T-helper 17 cell (primary cell): ENCODE measurements around the gene FAM193B. TPM values are rescaled to one million over a fixed set of nuclear protein-coding genes. Genes with fewer than 3 reads are reported as not detected.

Experiments used
- ATAC-seq: fragments of 150-1000 bp; cut with Tn5 transposase; 2 replicates; pipeline ENCODE4 v1.10.0; 2021; ENCODE audit warnings: mild to moderate bottlenecking, moderate library complexity
- DNase-seq, 3 donors: peaks; one replicate each; pipeline versions ENCODE4 v3.0.0 to v3.0.0-alpha.2; 2020 to 2021
- H3K9me3 ChIP-seq: one replicate; pipeline ENCODE4 v1.7.0; 2013; ENCODE audit warnings: low read length, mild to moderate bottlenecking; ENCODE audit not compliant: control insufficient read depth, poor library complexity, severe bottlenecking
- H3K27ac Mint-ChIP-seq: one replicate; pipeline ENCODE4 v1.8.0; 2022; ENCODE audit warnings: mild to moderate bottlenecking, moderate library complexity, mixed read lengths
- H3K27me3 Mint-ChIP-seq: one replicate; pipeline ENCODE4 v1.8.0; 2022; ENCODE audit warnings: mixed read lengths
- H3K36me3 Mint-ChIP-seq: one replicate; pipeline ENCODE4 v1.8.0; 2022; ENCODE audit warnings: low read depth, mixed read lengths
- H3K4me1 Mint-ChIP-seq: one replicate; pipeline ENCODE4 v1.8.0; 2022; ENCODE audit warnings: mild to moderate bottlenecking, mixed read lengths
- H3K4me3 Mint-ChIP-seq: one replicate; pipeline ENCODE4 v1.8.0; 2022; ENCODE audit warnings: mild to moderate bottlenecking, moderate library complexity, mixed read lengths
- total RNA-seq, 4 donors: library from RNA in 2 of 4; stranded (reverse) in 2 of 4; gene quantifications; one replicate each; pipeline ENCODE4 v1.2.3 and lab custom pipeline; 2022 to 2026

FAM193B gene
- total RNA-seq, 2 donors from 2014 or later = 143 to 167 TPM

- ATAC-seq = no peak
- H3K9me3 ChIP-seq = no peaks in the 10 kb centered on the region
- H3K27me3 Mint-ChIP-seq = no peaks in the 10 kb centered on the region
- H3K36me3 Mint-ChIP-seq = peaks cover 4% of the 10 kb centered on the region
- DNase-seq = no peak
- no peak overlapping the region for H3K4me3 Mint-ChIP-seq
- no peak overlapping the region for H3K27ac Mint-ChIP-seq
- peaks cover 17% of the 10 kb centered on the region for H3K4me1 Mint-ChIP-seq
Measured at GRCh38 chr5:177495243-177496060, 58.9 kb downstream of the FAM193B start.

- peaks cover 4% of the 10 kb centered on the region for H3K36me3 Mint-ChIP-seq
- ATAC-seq (no peak), DNase-seq (no peak)
- H3K4me1 Mint-ChIP-seq = peaks cover 17% of the 10 kb centered on the region
- H3K9me3 ChIP-seq = no peaks in the 10 kb centered on the region
- H3K27ac Mint-ChIP-seq = no peak overlapping the region
- H3K4me3 Mint-ChIP-seq = no peak overlapping the region
- no peaks in the 10 kb centered on the region for H3K27me3 Mint-ChIP-seq
Measured at GRCh38 chr5:177494346-177495195, 59.8 kb downstream of the FAM193B start.

- Mint-ChIP-seq H3K4me1 (peaks cover 17% of the 10 kb centered on the region), H3K27ac (no peak overlapping the region), H3K27me3 (no peaks in the 10 kb centered on the region), H3K4me3 (no peak overlapping the region), H3K36me3 (peaks cover 4% of the 10 kb centered on the region)
- DNase-seq = no peak
- ATAC-seq = no peak
- H3K9me3 ChIP-seq = no peaks in the 10 kb centered on the region
Measured at GRCh38 chr5:177493795-177494345, 60.5 kb downstream of the FAM193B start.

- ATAC-seq (no peak), DNase-seq (no peak)
- Mint-ChIP-seq H3K4me1 (peaks cover 10% of the 10 kb centered on the region), H3K27me3 (no peaks in the 10 kb centered on the region), H3K36me3 (peaks cover 2% of the 10 kb centered on the region), H3K4me3 (peak overlapping the region; percentile 56), H3K27ac (no peak overlapping the region)
- no peaks in the 10 kb centered on the region for H3K9me3 ChIP-seq
Measured at GRCh38 chr5:177492841-177493240, 61.5 kb downstream of the FAM193B start.

- no peaks in the 10 kb centered on the region for H3K9me3 ChIP-seq
- no peak for ATAC-seq
- no peak overlapping the region for H3K27ac Mint-ChIP-seq
Measured at GRCh38 chr5:177491983-177492746, 62.2 kb downstream of the FAM193B start.

GRCh38 chr5:177491429-177491945 lies 62.9 kb downstream of the FAM193B start:
- peak in 1 of 3 donors; percentile 25 for DNase-seq
- peak; percentile 46 for ATAC-seq
- no peaks in the 10 kb centered on the region for H3K27me3 Mint-ChIP-seq

More at GRCh38 chr5:177491983-177492746, 62.2 kb downstream of the FAM193B start:
- Mint-ChIP-seq H3K27me3 (no peaks in the 10 kb centered on the region), H3K36me3 (peaks cover 2% of the 10 kb centered on the region), H3K4me1 (peaks cover 8% of the 10 kb centered on the region), H3K4me3 (peak overlapping the region; percentile 56)
- DNase-seq = no peak

GRCh38 chr5:177490992-177491391 lies 63.4 kb downstream of the FAM193B start:
- Mint-ChIP-seq H3K36me3 (peaks cover 2% of the 10 kb centered on the region), H3K4me3 (no peak overlapping the region), H3K27me3 (no peaks in the 10 kb centered on the region), H3K27ac (no peak overlapping the region), H3K4me1 (peaks cover 6% of the 10 kb centered on the region)
- H3K9me3 ChIP-seq = no peaks in the 10 kb centered on the region
- no peak for ATAC-seq
- no peak for DNase-seq

More at GRCh38 chr5:177491429-177491945, 62.9 kb downstream of the FAM193B start:
- peaks cover 2% of the 10 kb centered on the region for H3K36me3 Mint-ChIP-seq
- peaks cover 8% of the 10 kb centered on the region for H3K4me1 Mint-ChIP-seq
- no peaks in the 10 kb centered on the region for H3K9me3 ChIP-seq
- H3K27ac Mint-ChIP-seq = no peak overlapping the region
- no peak overlapping the region for H3K4me3 Mint-ChIP-seq

GRCh38 chr5:177490311-177490991 lies 63.9 kb downstream of the FAM193B start:
- peaks cover 2% of the 10 kb centered on the region for H3K36me3 Mint-ChIP-seq
- no peaks in the 10 kb centered on the region for H3K9me3 ChIP-seq
- peaks cover 6% of the 10 kb centered on the region for H3K4me1 Mint-ChIP-seq
- no peaks in the 10 kb centered on the region for H3K27me3 Mint-ChIP-seq
- DNase-seq (no peak), ATAC-seq (no peak)
- no peak overlapping the region for H3K27ac Mint-ChIP-seq
- no peak overlapping the region for H3K4me3 Mint-ChIP-seq

GRCh38 chr5:177489119-177489716 lies 65.1 kb downstream of the FAM193B start:
- Mint-ChIP-seq H3K27me3 (no peaks in the 10 kb centered on the region), H3K36me3 (peaks cover 2% of the 10 kb centered on the region), H3K27ac (no peak overlapping the region), H3K4me3 (no peak overlapping the region), H3K4me1 (peaks cover 10% of the 10 kb centered on the region)
- ATAC-seq = no peak
- no peak for DNase-seq
- no peaks in the 10 kb centered on the region for H3K9me3 ChIP-seq

- Mint-ChIP-seq H3K27me3 (no peaks in the 10 kb centered on the region), H3K36me3 (peaks cover 2% of the 10 kb centered on the region), H3K4me3 (no peak overlapping the region), H3K27ac (no peak overlapping the region), H3K4me1 (peaks cover 9% of the 10 kb centered on the region)
- DNase-seq = no peak
- no peak for ATAC-seq
- no peaks in the 10 kb centered on the region for H3K9me3 ChIP-seq
Measured at GRCh38 chr5:177487975-177488374, 66.4 kb downstream of the FAM193B start.

- no peaks in the 10 kb centered on the region for H3K36me3 Mint-ChIP-seq
- ATAC-seq (no peak), DNase-seq (no peak)
- H3K4me1 Mint-ChIP-seq = peaks cover 4% of the 10 kb centered on the region
- no peak overlapping the region for H3K4me3 Mint-ChIP-seq
- H3K27me3 Mint-ChIP-seq = no peaks in the 10 kb centered on the region
- H3K9me3 ChIP-seq = no peaks in the 10 kb centered on the region
- no peak overlapping the region for H3K27ac Mint-ChIP-seq
Measured at GRCh38 chr5:177487144-177487543, 67.2 kb downstream of the FAM193B start.

- H3K36me3 Mint-ChIP-seq = no peaks in the 10 kb centered on the region
- DNase-seq (no peak), ATAC-seq (no peak)
- H3K27ac Mint-ChIP-seq = no peak overlapping the region
- no peaks in the 10 kb centered on the region for H3K27me3 Mint-ChIP-seq
- H3K9me3 ChIP-seq = no peaks in the 10 kb centered on the region
- H3K4me1 Mint-ChIP-seq = peaks cover 4% of the 10 kb centered on the region
- H3K4me3 Mint-ChIP-seq = no peak overlapping the region
Measured at GRCh38 chr5:177486256-177486655, 68.1 kb downstream of the FAM193B start.
